ENCODE measurements around the gene KLHL29. TPM values are rescaled to one million over a fixed set of nuclear protein-coding genes. Genes with fewer than 3 reads are reported as not detected.

The KLHL29 gene
- total RNA-seq, 1 experiment from 2014 or later, result 3.8 TPM

DNA sequence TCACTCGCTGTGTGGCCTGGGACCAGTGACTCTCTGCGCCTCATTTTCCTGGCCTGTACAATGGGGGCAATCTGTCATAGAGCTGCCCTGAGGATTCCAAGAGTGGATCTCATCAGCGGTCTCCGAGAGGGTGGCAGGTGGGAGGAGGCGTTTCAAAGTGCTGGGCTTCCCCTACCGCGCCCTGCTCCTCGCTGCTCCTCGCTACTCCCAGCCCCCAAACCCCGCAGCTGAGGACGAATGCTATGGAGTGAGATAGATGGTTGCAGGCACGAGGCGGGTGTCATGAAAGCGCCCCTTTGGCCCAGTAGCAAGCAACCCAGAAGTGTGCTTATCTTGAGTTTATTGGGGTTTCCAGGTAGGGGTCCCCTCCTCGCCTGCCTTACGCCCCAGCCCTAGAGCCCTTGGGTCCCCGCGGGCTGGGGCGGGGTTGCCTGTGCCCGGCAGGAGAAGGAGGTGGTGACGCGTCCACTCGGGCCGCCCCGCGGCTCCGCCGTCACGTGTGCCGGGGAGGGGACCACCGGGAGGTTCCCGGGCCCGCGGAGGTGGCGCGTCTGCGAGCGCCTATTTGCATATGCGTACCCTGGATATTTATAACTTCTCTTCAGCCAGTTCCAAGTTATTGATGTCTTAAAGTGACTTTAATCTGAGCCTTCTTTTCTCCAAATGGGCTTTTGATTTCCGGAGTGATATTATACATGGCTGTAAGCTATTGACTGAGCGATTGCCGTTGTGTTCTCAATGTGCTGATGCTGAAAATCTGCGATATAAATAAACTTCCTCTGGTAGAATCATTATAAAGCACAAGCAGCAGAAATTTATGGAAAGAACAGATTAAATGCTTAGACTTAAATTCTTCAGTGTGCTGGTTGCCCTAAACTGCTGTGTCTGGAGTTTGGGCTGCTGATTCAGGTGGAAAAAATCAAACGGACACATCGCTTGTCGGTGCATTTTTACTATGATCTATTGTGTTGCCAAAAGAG, 278.3 kb downstream of the KLHL29 start:
- no peaks in the 10 kb centered on the region for H3K9me2 ChIP-seq (replicated peaks; ENCODE audit: insufficient read depth, low read length)
- H3K4me1 ChIP-seq (ENCODE audit: low read length), result no peaks in the 10 kb centered on the region
- H3K36me3 ChIP-seq (ENCODE audit: insufficient read depth, low read length), result no peaks in the 10 kb centered on the region
- no peak overlapping the region for H3K27ac ChIP-seq (ENCODE audit: low read length)
- H2AFZ ChIP-seq (ENCODE audit: low read length), result no peak overlapping the region
- 0 out of 2 replicates have a peak, but pooled peaks cover 3% of the 10 kb centered on the region for H4K20me1 ChIP-seq (ENCODE audit: insufficient read depth, low read depth, low read length)
- no peaks in the 10 kb centered on the region for H3K9me3 ChIP-seq (ENCODE audit: low read length)
- H3K27me3 ChIP-seq (ENCODE audit: low read length), result no peaks in the 10 kb centered on the region
- no peak for DNase-seq
- no peak overlapping the region for H3K4me3 ChIP-seq (ENCODE audit: low read length)
- H3K79me2 ChIP-seq (ENCODE audit: low read length), result no peaks in the 10 kb centered on the region
- H3K9ac ChIP-seq (ENCODE audit: low read length), result no peak overlapping the region
- no peak overlapping the region for H3K4me2 ChIP-seq (ENCODE audit: low read depth, low read length, poor library complexity, severe bottlenecking)

DNA sequence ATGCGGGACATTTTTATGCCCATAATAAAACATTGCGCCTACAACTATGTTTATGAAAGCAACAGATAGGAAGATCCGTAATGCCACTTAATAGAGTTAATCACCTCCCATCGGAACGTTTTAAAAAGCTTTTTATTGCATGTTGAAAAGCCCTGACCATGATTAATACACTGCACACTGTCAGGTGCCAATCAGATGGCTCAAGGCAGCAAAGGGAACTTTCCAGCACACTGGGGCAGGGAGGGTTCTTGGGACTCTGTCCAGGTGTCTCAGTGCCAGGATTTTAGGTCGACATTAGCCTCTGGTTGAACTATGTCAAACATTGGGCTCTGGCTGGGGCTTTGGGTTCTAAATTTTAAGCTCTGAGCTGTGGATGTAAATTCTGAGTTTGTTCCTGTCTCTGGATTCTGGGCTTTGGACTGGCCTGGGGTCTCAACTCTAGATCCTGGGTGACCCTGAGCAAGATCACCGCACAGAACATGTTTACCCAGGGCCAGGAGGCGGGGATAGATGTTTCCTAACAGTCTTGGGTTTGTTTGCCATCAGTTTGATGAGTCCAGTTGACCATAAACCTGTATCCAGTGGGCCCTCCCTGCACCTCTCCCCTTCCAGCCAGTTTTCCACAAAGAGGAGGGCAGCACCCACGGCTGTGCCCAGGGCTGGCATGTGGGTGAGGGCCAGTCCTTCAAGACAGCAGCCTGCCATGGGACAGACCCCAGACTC, 279.2 kb downstream of the KLHL29 start:
- H3K27ac ChIP-seq (ENCODE audit: low read length), result no peak overlapping the region
- H3K27me3 ChIP-seq (ENCODE audit: low read length), result no peaks in the 10 kb centered on the region
- no peak overlapping the region for H3K9ac ChIP-seq (ENCODE audit: low read length)
- no peak overlapping the region for H2AFZ ChIP-seq (ENCODE audit: low read length)
- H4K20me1 ChIP-seq (ENCODE audit: insufficient read depth, low read depth, low read length), result 0 out of 2 replicates have a peak, but pooled peaks cover 3% of the 10 kb centered on the region
- no peak overlapping the region for H3K4me3 ChIP-seq (ENCODE audit: low read length)
- no peaks in the 10 kb centered on the region for H3K4me1 ChIP-seq (ENCODE audit: low read length)
- H3K79me2 ChIP-seq (ENCODE audit: low read length), result no peaks in the 10 kb centered on the region
- no peaks in the 10 kb centered on the region for H3K9me3 ChIP-seq (ENCODE audit: low read length)
- H3K4me2 ChIP-seq (ENCODE audit: low read depth, low read length, poor library complexity, severe bottlenecking), result no peak overlapping the region
- DNase-seq, result no peak
- no peaks in the 10 kb centered on the region for H3K9me2 ChIP-seq (replicated peaks; ENCODE audit: insufficient read depth, low read length)
- H3K36me3 ChIP-seq (ENCODE audit: insufficient read depth, low read length), result no peaks in the 10 kb centered on the region

DNA sequence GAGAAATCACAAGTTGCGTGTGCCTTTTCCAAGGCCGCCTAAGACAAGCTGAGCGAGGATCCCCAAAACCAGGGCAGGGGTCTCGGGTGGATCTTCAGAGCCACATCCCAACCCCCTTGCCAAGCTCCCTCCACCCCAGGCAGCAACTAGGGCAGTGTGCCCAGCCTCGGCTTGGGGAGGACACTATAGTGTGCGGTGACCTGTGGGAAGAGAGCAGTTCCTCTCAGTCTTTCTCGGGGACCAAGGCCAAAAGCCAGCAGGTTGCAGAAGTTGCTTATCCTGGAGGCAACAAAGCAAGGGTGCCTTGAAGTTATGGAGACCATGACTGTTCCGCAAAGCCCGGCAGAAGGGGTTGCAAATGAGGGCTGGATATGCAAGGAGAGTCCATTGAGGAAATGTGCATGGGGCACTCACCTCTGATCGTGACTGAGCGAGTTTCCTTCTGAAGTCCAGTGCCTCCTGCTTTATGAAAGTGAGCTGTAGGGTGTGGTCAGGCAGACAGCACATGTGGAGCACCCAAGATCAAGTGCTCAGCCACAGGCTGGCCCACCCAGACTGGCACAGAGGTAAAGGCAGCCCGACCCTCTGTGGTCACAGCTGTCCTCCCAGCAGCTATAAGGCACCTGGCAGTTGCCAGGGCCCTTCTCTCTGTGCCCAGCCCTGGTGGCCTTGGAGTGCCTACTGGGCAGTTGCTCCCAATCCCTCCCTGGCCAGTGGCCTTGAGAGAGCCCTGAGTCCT, 281.4 kb downstream of the KLHL29 start:
- no peak overlapping the region for H2AFZ ChIP-seq (ENCODE audit: low read length)
- 0 out of 2 replicates have a peak, but pooled peaks cover 3% of the 10 kb centered on the region for H4K20me1 ChIP-seq (ENCODE audit: insufficient read depth, low read depth, low read length)
- H3K27ac ChIP-seq (ENCODE audit: low read length), result no peak overlapping the region
- no peaks in the 10 kb centered on the region for H3K9me3 ChIP-seq (ENCODE audit: low read length)
- H3K79me2 ChIP-seq (ENCODE audit: low read length), result no peaks in the 10 kb centered on the region
- H3K4me1 ChIP-seq (ENCODE audit: low read length), result no peaks in the 10 kb centered on the region
- no peak overlapping the region for H3K4me2 ChIP-seq (ENCODE audit: low read depth, low read length, poor library complexity, severe bottlenecking)
- H3K27me3 ChIP-seq (ENCODE audit: low read length), result no peaks in the 10 kb centered on the region
- H3K9me2 ChIP-seq (replicated peaks; ENCODE audit: insufficient read depth, low read length), result no peaks in the 10 kb centered on the region
- no peak for DNase-seq
- no peaks in the 10 kb centered on the region for H3K36me3 ChIP-seq (ENCODE audit: insufficient read depth, low read length)
- H3K4me3 ChIP-seq (ENCODE audit: low read length), result no peak overlapping the region
- no peak overlapping the region for H3K9ac ChIP-seq (ENCODE audit: low read length)

DNA sequence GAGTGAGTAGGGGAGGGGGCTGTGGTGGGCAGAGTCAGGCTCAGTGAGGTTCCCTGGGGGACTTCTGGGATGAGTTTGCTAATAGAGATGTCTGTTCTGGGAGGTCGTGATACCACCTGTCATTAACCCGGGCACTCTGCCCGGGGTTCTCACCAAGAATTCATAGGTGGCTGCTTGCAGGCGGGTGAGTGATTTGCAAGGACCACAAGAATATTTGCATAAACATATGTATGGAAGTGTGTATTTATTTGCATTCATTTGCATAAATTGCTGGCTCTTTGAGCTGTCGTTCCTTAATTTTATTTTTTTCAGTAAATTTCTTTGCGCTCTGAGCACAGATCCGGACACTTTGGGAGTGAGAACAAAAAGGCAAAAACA, 282.0 kb downstream of the KLHL29 start:
- Histone ChIP-seq H3K9ac (ENCODE audit: low read length) (no peak overlapping the region), H3K4me2 (ENCODE audit: low read depth, low read length, poor library complexity, severe bottlenecking) (no peak overlapping the region), H3K79me2 (ENCODE audit: low read length) (no peaks in the 10 kb centered on the region), H3K36me3 (ENCODE audit: insufficient read depth, low read length) (no peaks in the 10 kb centered on the region), H3K4me1 (ENCODE audit: low read length) (no peaks in the 10 kb centered on the region), H4K20me1 (ENCODE audit: insufficient read depth, low read depth, low read length) (0 out of 2 replicates have a peak, but pooled peaks cover 3% of the 10 kb centered on the region), H3K27me3 (ENCODE audit: low read length) (no peaks in the 10 kb centered on the region), H3K27ac (ENCODE audit: low read length) (no peak overlapping the region), H3K9me3 (ENCODE audit: low read length) (no peaks in the 10 kb centered on the region), H2AFZ (ENCODE audit: low read length) (no peak overlapping the region), H3K4me3 (ENCODE audit: low read length) (no peak overlapping the region), H3K9me2 (replicated peaks; ENCODE audit: insufficient read depth, low read length) (no peaks in the 10 kb centered on the region)
- DNase-seq, result no peak

DNA sequence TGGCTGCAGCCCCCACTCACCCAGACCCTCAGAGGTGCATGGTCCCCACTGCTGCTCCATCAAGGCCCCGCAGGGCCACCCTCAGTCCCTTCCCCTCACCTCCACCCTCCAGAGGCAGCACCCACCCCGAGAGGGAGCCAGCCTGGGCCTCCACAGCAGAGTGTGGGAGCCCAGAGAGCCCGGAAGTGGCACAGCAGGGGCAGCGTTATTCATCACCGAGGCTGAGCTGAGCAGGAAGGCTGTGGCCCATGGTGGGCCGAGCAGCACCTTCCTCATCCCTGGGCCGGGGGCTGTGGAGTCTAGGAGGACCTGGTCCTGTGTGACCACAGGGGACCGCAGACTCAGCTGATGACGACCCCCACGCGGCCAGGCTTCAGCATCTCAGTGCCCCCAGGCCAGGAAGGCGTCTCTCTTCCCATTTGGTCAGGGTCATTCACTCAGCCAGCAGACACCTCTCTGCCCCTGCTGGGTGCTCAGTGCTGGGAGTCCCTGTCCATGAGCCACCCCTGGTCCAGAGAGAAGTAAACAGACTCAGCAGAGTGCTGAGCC, 283.9 kb downstream of the KLHL29 start:
- no peak for DNase-seq
- Histone ChIP-seq H3K9me2 (replicated peaks; ENCODE audit: insufficient read depth, low read length) (no peaks in the 10 kb centered on the region), H3K9me3 (ENCODE audit: low read length) (no peaks in the 10 kb centered on the region), H3K9ac (ENCODE audit: low read length) (no peak overlapping the region), H3K4me1 (ENCODE audit: low read length) (no peaks in the 10 kb centered on the region), H3K27me3 (ENCODE audit: low read length) (no peaks in the 10 kb centered on the region), H3K36me3 (ENCODE audit: insufficient read depth, low read length) (no peaks in the 10 kb centered on the region), H4K20me1 (ENCODE audit: insufficient read depth, low read depth, low read length) (0 out of 2 replicates have a peak, but pooled peaks cover 3% of the 10 kb centered on the region), H3K27ac (ENCODE audit: low read length) (no peak overlapping the region), H2AFZ (ENCODE audit: low read length) (no peak overlapping the region), H3K4me2 (ENCODE audit: low read depth, low read length, poor library complexity, severe bottlenecking) (no peak overlapping the region), H3K79me2 (ENCODE audit: low read length) (no peaks in the 10 kb centered on the region), H3K4me3 (ENCODE audit: low read length) (no peak overlapping the region)

DNA sequence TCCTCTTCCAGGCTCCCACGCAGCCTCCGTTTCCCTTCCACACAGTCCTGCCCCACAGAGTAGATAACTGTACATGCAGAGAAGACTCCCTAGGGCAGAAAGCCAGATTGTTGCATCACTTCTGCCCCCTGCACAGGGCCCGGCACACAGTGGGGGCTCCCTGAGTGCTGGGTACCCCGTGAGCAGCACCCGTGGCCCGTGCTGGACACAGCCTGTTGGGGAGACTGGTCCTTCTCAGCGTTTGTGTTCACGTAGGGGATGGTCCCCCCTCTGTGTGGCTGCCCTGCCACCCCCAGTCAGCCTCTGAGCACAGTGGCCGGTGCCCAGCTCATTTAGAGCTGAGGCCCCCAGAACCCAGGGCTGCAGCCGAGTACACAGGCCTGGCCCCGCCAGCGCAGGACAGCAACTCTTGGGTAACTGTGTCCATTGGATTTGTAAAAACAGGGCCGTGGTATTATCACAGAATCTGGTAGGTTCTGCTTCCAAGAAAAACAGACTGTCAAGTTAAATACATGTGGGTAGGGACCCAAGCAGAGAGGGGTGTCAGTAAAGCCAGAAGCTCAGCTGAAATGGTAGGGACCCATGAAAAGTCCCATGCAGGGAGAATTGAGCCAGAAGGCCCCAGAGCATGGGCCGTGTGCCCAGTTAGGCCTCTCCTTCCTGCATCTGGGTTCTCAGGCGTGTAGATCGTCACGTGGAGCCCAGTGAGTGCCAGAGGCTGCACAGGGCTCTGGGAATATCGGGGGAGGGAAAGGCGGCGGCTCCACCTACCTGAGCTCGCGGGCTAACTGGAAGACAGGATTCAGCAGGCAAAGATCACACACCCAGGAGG, 284.6 kb downstream of the KLHL29 start:
- H3K27me3 ChIP-seq (ENCODE audit: low read length), result no peaks in the 10 kb centered on the region
- H3K9ac ChIP-seq (ENCODE audit: low read length), result no peak overlapping the region
- DNase-seq, result no peak
- no peaks in the 10 kb centered on the region for H3K9me3 ChIP-seq (ENCODE audit: low read length)
- no peaks in the 10 kb centered on the region for H3K36me3 ChIP-seq (ENCODE audit: insufficient read depth, low read length)
- H3K4me2 ChIP-seq (ENCODE audit: low read depth, low read length, poor library complexity, severe bottlenecking), result no peak overlapping the region
- 0 out of 2 replicates have a peak, but pooled peaks cover 3% of the 10 kb centered on the region for H4K20me1 ChIP-seq (ENCODE audit: insufficient read depth, low read depth, low read length)
- H2AFZ ChIP-seq (ENCODE audit: low read length), result no peak overlapping the region
- no peak overlapping the region for H3K4me3 ChIP-seq (ENCODE audit: low read length)
- no peaks in the 10 kb centered on the region for H3K4me1 ChIP-seq (ENCODE audit: low read length)
- no peaks in the 10 kb centered on the region for H3K79me2 ChIP-seq (ENCODE audit: low read length)
- H3K27ac ChIP-seq (ENCODE audit: low read length), result no peak overlapping the region
- no peaks in the 10 kb centered on the region for H3K9me2 ChIP-seq (replicated peaks; ENCODE audit: insufficient read depth, low read length)

DNA sequence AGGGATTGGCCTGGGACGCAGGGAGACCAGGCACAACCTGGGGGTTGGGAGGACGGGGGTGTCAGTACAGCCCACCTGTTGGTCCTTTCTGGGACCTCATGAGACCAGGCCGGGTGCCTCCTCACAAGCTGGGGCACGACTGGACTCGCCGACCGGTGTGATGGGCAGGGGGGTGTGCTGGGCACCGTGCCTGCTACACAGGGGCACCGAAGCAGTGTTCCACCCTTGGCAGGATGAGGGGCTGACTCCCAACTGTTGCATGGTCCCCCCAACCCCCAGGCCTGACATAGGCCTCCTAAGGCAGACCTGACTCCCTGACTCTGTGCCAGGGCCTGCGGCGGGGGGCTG, 285.2 kb downstream of the KLHL29 start:
- no peak overlapping the region for H2AFZ ChIP-seq (ENCODE audit: low read length)
- H3K9me2 ChIP-seq (replicated peaks; ENCODE audit: insufficient read depth, low read length), result no peaks in the 10 kb centered on the region
- no peaks in the 10 kb centered on the region for H3K4me1 ChIP-seq (ENCODE audit: low read length)
- H3K27ac ChIP-seq (ENCODE audit: low read length), result no peak overlapping the region
- H3K9me3 ChIP-seq (ENCODE audit: low read length), result no peaks in the 10 kb centered on the region
- H3K9ac ChIP-seq (ENCODE audit: low read length), result no peak overlapping the region
- no peaks in the 10 kb centered on the region for H3K27me3 ChIP-seq (ENCODE audit: low read length)
- no peak overlapping the region for H3K4me2 ChIP-seq (ENCODE audit: low read depth, low read length, poor library complexity, severe bottlenecking)
- no peaks in the 10 kb centered on the region for H3K36me3 ChIP-seq (ENCODE audit: insufficient read depth, low read length)
- no peak overlapping the region for H3K4me3 ChIP-seq (ENCODE audit: low read length)
- no peaks in the 10 kb centered on the region for H3K79me2 ChIP-seq (ENCODE audit: low read length)
- 0 out of 2 replicates have a peak, but pooled peaks cover 3% of the 10 kb centered on the region for H4K20me1 ChIP-seq (ENCODE audit: insufficient read depth, low read depth, low read length)
- DNase-seq, result no peak
